LNCAP (cell line): ENCODE results near the gene SLX4IP.

Experiments
- CTCF ChIP-seq: fragments of 450-650 bp; IDR thresholded peaks from 2 replicates; pipeline ENCODE4 v1.5.1; 2017; ENCODE audit warnings: mild to moderate bottlenecking

Gene SLX4IP

GRCh38 chr20:10483691-10484090, 48.6 kb downstream of the SLX4IP start:
- no peak for TF ChIP-seq CTCF

- no peak for TF ChIP-seq CTCF
These were observed 52.3 kb downstream of the SLX4IP start for GRCh38 chr20:10487142-10488136.

GRCh38 chr20:10488534-10488933, 53.4 kb downstream of the SLX4IP start:
- TF ChIP-seq CTCF, result no peak

GRCh38 chr20:10489853-10490252, 54.7 kb downstream of the SLX4IP start:
- no peak for TF ChIP-seq CTCF

- no peak for TF ChIP-seq CTCF
These were observed 55.2 kb downstream of the SLX4IP start for GRCh38 chr20:10490257-10490656.

- no peak for TF ChIP-seq CTCF
These were observed 55.6 kb downstream of the SLX4IP start for GRCh38 chr20:10490706-10491105.

GRCh38 chr20:10492065-10492464, 57.0 kb downstream of the SLX4IP start:
- TF ChIP-seq CTCF, result no peak
